ENCODE data around the gene TNK2. TPM values are rescaled to one million over a fixed set of nuclear protein-coding genes. Genes with fewer than 3 reads are reported as not detected.

The TNK2 gene
- total RNA-seq, 4 donors from 2014 or later = 6.1 to 81.2 (median 24.4) TPM

GRCh38 chr3:195870442-195870841 lies 37.9 kb downstream of the TNK2 start:
- TF ChIP-seq CTCF (IDR thresholded peaks at IDR 0.05) (no peak), POLR2A (IDR thresholded peaks at IDR 0.05) (no peak)

GRCh38 chr3:195869413-195870001 lies 38.8 kb downstream of the TNK2 start:
- no peak for DNase-seq
- Histone ChIP-seq H3K27me3 (no peaks in the 10 kb centered on the region), H3K4me1 (no peaks in the 10 kb centered on the region), H3K9me3 (no peaks in the 10 kb centered on the region), H3K36me3 (no peaks in the 10 kb centered on the region), H3K27ac (no peak overlapping the region), H3K4me3 (no peak overlapping the region)
- intact Hi-C loops (cut with DNase I; ENCODE audit: low total_unique reads) = no loop called here
- no peak for TF ChIP-seq CTCF (IDR thresholded peaks at IDR 0.05)
- TF ChIP-seq POLR2A (IDR thresholded peaks at IDR 0.05) = no peak

More at GRCh38 chr3:195870442-195870841, 37.9 kb downstream of the TNK2 start:
- no peaks in the 10 kb centered on the region for H3K4me1 ChIP-seq
- no peak overlapping the region for H3K4me3 ChIP-seq
- H3K27me3 ChIP-seq = no peaks in the 10 kb centered on the region
- H3K9me3 ChIP-seq = no peaks in the 10 kb centered on the region
- intact Hi-C loops (cut with DNase I; ENCODE audit: low total_unique reads) = no loop called here
- no peak overlapping the region for H3K27ac ChIP-seq
- DNase-seq = no peak
- H3K36me3 ChIP-seq = no peaks in the 10 kb centered on the region

DNA sequence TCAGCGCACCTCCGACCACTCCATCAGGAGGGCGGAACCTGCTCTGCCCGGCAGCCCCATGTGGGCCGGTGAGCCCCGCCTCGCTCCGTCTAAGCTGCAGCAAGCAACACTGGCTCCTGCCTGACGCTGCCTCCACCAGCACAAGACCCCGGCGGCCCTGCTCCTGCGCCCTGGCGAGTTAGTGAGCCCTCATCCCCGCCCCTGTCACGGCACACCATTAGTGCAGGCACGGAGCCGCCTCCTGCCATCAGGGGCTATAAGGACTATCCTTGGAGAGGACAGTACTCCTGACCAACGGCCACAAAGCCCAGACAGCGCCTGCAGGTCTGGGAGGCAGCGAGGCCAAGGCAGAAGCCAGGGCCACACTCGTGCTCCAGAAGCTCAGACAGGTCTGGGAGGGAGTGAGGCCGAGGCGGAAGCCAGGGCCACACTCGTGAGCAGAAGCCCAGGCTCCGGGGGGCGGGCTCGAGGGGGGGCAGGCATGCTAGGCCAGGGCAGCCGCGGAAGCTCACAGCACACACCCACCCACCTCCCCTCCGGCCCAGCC lies 39.4 kb downstream of the TNK2 start:
- Histone ChIP-seq H3K4me1 (no peaks in the 10 kb centered on the region), H3K27me3 (no peaks in the 10 kb centered on the region), H3K36me3 (no peaks in the 10 kb centered on the region), H3K4me3 (no peak overlapping the region), H3K9me3 (no peaks in the 10 kb centered on the region), H3K27ac (no peak overlapping the region)
- intact Hi-C loops (cut with DNase I; ENCODE audit: low total_unique reads) = no loop called here
- DNase-seq = no peak
- TF ChIP-seq CTCF (IDR thresholded peaks at IDR 0.05) = no peak
- no peak for TF ChIP-seq POLR2A (IDR thresholded peaks at IDR 0.05)

GRCh38 chr3:195868336-195868865 lies 40.0 kb downstream of the TNK2 start:
- no peaks in the 10 kb centered on the region for H3K4me1 ChIP-seq
- H3K36me3 ChIP-seq = no peaks in the 10 kb centered on the region
- TF ChIP-seq POLR2A (IDR thresholded peaks at IDR 0.05) = no peak
- no peak for TF ChIP-seq CTCF (IDR thresholded peaks at IDR 0.05)
- H3K4me3 ChIP-seq = no peak overlapping the region
- intact Hi-C loops (cut with DNase I; ENCODE audit: low total_unique reads) = no loop called here
- H3K27me3 ChIP-seq = no peaks in the 10 kb centered on the region
- H3K9me3 ChIP-seq = no peaks in the 10 kb centered on the region
- no peak overlapping the region for H3K27ac ChIP-seq
- DNase-seq = no peak

DNA sequence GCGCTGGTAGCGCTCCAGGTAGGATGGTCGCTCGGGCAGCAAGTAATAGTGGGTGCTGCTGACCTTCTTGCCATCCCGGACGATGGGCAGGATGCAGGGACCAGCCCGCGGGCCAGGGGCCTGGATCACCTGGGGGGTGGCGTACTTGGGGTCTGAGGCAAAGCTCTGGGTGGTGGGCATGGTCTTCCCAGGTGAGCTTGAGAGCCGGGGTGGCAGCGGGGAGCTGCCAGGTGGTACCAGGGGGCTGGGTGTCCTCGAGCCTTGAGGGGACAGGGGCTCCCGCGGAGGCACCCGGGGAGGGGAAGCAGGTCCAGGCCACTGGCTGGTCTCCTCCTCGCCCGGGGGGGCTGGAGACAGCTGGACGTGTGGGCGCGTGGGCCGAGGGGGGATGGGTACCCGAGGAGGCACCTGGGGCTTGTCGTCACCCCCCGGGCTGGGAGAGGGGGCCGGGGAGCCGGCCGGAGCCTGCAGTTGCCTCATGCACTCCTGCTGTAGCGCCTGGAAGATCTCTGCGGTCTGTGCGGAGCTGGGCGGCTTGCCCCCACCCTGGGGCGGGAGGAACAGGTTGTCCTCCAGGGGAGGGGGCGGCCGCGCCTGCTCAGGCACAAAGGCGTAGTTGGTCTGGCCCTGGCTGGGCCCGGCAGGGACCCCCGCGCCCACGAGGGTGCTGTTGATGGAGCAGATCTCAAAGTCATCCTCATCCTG lies 40.6 kb downstream of the TNK2 start:
- H3K4me1 ChIP-seq = no peaks in the 10 kb centered on the region
- TF ChIP-seq POLR2A (IDR thresholded peaks at IDR 0.05) (no peak), CTCF (IDR thresholded peaks at IDR 0.05) (no peak)
- no peaks in the 10 kb centered on the region for H3K36me3 ChIP-seq
- no peak overlapping the region for H3K4me3 ChIP-seq
- intact Hi-C loops (cut with DNase I; ENCODE audit: low total_unique reads) = no loop called here
- no peaks in the 10 kb centered on the region for H3K27me3 ChIP-seq
- H3K9me3 ChIP-seq = no peaks in the 10 kb centered on the region
- no peak for DNase-seq
- no peak overlapping the region for H3K27ac ChIP-seq
